HG03342 (cell line): ENCODE measurements around the gene SNRNP70.
"Not testable (repeated sequence)": the region's sequence is repeated elsewhere in the genome, so short reads cannot be mapped to it uniquely, and the experiment has no call there.

Experiments
- ATAC-seq: cut with Tn5 transposase; IDR thresholded peaks from one replicate; pipeline ENCODE4 v1.9.1; 2021; ENCODE audit warnings: mild to moderate bottlenecking, moderate library complexity; ENCODE audit not compliant: unreplicated experiment

Gene SNRNP70

GRCh38 chr19:49064768-49065611 is 20.3 kb upstream of the SNRNP70 start, which contains the start of gene NTF4:
Gene NTF4 (minus strand): TSS chr19:49064818. CDS start chr19:49061997, 2,821 bp downstream.
- no peak for ATAC-seq

GRCh38 chr19:49065905-49066512 is 19.2 kb upstream of the SNRNP70 start:
- ATAC-seq = no peak

DNA sequence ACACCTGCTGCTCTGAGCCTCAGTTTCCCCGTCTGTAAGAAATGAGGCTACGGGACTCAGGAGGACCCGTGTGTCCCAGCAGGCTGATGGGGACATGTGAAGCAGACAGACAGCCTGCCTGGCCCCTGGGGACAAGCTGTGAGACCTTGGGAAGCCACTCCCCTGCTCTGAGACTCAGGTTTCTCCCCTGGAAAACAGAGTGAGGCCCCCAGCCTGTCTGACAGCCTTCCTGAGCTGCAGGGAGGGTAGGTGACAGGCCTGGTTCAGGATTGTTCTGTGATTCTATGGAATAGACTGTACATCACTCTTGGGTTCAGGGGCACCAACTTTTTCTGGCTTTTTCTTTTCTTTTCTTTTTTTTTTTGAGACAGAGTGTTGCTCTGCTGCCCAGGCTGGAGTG is 17.7 kb upstream of the SNRNP70 start:
- ATAC-seq = no peak

DNA sequence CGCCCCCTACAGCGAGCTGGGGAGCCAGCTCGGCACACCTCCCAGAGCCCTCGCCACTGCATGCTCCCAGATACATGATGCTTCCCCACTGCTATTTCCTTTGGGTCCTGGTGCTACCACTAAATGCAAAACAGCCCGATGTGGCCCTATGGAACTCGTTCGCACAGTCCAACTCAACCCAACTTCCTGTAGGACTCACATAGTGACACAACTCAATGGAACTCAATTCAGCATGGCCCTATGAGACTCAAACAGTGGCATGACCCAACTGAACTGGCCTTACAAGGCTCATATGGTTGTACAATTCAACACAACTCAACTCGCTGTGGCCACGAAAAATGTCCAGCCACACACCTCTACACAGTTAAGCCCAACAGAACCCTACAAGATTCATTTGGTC is 16.2 kb upstream of the SNRNP70 start:
- ATAC-seq = no peak

DNA sequence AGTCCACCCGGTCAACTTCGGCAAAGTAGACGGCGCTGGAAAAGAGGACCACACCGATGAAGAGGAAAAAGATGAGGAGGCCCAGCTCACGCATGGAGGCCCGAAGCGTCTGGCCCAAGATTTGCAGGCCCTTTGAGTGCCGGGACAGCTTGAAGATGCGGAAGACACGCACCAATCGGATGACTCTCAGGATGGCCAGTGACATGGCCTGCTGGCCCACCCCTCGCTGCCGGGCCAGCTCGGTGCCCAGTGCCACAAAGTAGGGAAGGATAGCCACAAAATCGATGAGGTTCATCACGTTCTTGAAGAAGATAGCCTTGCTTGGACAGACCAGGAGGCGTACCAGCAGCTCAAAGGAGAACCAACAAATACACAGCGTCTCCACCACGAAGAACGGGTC is 14.8 kb upstream of the SNRNP70 start:
- no peak for ATAC-seq

GRCh38 chr19:49071860-49072547 is 13.2 kb upstream of the SNRNP70 start:
- ATAC-seq = no peak

GRCh38 chr19:49073514-49074378 is 11.5 kb upstream of the SNRNP70 start:
- ATAC-seq = no peak

GRCh38 chr19:49074869-49075268 is 10.4 kb upstream of the SNRNP70 start:
- ATAC-seq = not testable (repeated sequence)

DNA sequence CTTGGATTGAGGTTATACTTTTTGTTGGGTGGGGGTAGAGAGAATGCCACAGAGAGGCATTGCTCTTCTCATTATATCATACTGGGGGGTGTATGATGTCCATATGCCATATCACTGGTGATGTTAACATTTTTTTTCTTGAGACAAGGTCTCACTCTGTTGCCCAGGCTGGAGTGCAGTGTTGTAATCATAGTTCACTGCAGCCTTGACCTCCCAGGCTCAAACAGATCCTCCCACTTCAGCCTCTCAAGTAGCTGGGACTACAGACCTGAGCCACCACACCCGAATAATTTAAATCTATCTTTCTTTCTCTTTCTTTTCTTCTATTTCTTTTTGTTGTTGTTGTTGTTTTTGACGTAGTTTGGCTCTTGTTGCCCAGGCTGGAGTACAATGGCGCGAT is 4.9 kb upstream of the SNRNP70 start:
- ATAC-seq = no peak

DNA sequence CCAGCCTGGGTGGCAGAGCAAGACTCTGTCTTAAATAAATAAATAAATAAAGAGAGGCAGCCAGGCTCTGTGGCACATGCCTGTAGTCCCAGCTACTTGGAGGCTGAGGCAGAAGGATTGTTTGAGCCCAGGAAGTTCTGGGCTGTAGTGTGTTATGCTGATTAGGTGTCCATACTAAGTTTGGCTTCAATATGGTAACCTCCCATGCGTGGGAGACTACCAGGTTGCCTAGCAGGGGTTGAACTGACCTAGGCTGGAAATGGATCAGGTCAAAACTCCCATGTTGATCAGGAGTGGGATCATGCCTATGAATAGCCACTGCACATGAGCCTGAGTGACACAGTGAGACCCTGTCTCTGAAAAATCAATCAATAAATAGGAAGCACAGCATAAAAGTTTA is 4.0 kb upstream of the SNRNP70 start:
- ATAC-seq = no peak

- no peak for ATAC-seq
Measured at GRCh38 chr19:49084206-49085019, 838 bp upstream of the SNRNP70 start.

DNA sequence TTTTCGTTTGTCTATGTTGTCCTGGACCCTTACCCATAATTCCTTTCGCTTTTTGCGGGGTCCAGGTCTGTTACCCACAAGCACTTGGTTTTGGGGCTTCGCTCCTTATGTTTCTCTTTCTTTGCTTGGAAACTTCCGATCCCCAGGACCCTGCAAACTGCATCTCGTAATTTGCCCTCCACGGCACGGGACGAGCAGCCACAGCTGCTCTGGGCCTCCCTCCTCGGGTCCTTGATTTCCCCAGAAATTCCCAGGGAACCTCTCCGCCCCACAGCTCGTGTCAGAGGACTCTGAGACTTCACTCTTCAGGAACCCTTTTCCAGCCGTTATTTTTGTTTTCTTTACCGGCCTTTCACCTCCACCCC is 599 bp downstream of the SNRNP70 start:
- no peak for ATAC-seq

GRCh38 chr19:49086296-49086695 is 1.0 kb downstream of the SNRNP70 start:
- ATAC-seq = no peak

DNA sequence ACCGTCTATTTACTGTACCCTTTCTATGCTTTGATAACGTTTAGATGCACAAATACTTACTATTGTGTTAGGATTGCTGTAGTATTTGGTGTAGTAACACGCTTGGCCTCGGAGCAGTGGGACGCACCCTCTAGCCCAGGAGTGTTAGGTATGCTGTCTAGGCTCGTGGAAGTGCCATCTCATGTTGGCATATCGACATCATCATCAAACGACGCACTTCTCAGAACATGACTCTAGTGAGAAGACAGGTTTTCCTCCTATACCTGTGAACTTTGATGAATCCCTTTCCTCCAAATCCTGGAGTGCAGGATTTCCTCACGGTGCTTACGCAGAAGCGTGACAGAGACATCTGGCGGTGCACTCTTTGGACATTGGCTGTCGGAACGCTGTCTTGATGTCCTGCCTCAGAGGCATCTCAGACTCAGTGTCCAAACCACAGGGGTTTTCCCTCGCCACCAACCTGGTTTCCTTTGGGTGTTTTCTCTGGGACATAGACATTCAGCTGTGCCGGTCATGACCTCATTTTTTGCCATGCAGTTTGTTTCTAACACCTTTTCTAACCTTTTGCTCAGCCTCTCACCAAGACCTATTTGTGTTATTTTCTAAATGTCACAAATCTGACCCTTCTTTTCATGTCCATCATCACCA is 6.3 kb downstream of the SNRNP70 start:
- ATAC-seq = no peak

DNA sequence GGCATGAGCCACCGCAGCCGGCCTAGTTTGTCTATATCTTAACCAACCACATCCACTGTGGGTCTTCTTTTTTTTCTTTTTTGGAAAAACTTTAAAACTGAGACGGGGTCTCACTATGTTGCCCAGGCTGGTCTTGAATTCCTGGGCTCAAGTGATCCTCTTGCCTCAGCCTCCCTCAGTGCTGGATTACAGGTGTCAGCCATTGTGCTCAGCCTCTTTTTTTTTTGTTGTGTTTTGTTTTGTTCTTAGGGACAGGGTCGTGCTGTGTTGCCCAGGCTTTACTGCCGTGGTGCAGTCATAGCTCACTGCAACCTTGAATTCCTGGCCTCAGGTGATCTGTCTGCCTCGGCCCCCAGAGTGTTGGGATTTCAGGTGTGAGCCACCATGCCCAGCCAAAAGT is 7.4 kb downstream of the SNRNP70 start:
- ATAC-seq = no peak

GRCh38 chr19:49094505-49095482 is 9.5 kb downstream of the SNRNP70 start:
- no peak for ATAC-seq

GRCh38 chr19:49097453-49098288 is 12.4 kb downstream of the SNRNP70 start:
- no peak for ATAC-seq

DNA sequence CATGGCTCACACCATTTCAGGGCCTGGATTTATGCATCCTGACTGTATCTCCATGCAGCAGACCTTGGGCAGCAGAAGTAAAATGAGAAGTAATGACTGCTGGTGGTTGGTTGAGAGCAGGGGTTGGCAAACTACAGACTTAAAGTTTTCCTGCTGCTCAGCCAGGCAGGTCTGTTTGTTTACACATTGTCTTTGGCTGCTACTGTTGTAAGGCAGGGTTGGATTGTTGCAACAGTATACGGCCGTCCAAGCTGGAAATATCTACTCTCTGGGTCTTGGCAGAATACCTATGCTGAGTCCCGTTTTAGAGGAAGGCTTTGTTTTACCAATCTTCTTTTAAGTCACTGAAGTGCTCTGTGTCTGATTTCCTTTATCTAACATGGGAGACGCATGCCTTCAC is 13.5 kb downstream of the SNRNP70 start:
- ATAC-seq = no peak
